ENCODE data around the gene LMX1B.

- TF ChIP-seq CTCF (IDR thresholded peaks at IDR 0.05; ENCODE audit: extremely low read depth in 1 of 2, insufficient read depth in 1 of 2, low read depth in 1 of 2, low read length in 2 of 2) (no peak), POLR2AphosphoS5 (IDR thresholded peaks at IDR 0.05; ENCODE audit: insufficient read depth, low read depth, low read length) (no peak), POLR2A (IDR thresholded peaks at IDR 0.05; ENCODE audit: low read depth, low read length) (no peak), JUN (IDR thresholded peaks at IDR 0.05; ENCODE audit: borderline replicate concordance, insufficient read depth, insufficient read length, low read depth) (no peak), MYC (IDR thresholded peaks at IDR 0.05; ENCODE audit: low read depth, low read length) (no peak)
These were observed 105.9 kb downstream of the LMX1B start for GRCh38 chr9:126719618-126720031.

Measured in endothelial cell of umbilical vein (primary cell).